ENCODE data around the gene MED27. TPM values are rescaled to one million over a fixed set of nuclear protein-coding genes. Genes with fewer than 3 reads are reported as not detected.

The MED27 gene
- total RNA-seq, 2 experiments from 2014 or later = 22.6 to 23.4 TPM

DNA sequence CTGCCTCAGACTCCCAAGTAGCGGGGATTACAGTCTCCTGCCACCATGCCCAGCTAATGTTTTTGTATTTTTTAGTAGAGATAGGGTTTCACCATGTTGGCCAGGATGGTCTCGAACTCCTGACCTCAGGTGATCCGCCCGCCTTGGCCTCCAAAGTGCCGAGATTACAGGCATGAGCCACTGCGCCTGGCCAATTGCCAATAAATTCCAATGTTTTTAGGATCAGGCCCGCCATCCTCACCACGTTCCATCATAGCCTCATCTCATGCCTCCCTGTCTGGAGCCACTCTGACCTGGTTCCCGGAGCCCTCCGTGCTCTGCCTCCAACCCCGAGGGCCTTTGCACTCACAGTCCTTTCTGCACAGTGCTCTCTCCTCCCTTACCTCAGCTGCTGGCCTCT is 268.3 kb downstream of the MED27 start:
- Mint-ChIP-seq H3K9me3 (no peaks in the 10 kb centered on the region), H3K27me3 (peaks cover 28% of the 10 kb centered on the region), H3K4me1 (no peaks in the 10 kb centered on the region), H3K4me3 (no peak overlapping the region), H3K36me3 (ENCODE audit: low read depth) (no peaks in the 10 kb centered on the region), H3K27ac (no peak overlapping the region)
- ChIA-PET POLR2A (no interaction called here), CTCF (no interaction called here)
- DNase-seq = no peak

DNA sequence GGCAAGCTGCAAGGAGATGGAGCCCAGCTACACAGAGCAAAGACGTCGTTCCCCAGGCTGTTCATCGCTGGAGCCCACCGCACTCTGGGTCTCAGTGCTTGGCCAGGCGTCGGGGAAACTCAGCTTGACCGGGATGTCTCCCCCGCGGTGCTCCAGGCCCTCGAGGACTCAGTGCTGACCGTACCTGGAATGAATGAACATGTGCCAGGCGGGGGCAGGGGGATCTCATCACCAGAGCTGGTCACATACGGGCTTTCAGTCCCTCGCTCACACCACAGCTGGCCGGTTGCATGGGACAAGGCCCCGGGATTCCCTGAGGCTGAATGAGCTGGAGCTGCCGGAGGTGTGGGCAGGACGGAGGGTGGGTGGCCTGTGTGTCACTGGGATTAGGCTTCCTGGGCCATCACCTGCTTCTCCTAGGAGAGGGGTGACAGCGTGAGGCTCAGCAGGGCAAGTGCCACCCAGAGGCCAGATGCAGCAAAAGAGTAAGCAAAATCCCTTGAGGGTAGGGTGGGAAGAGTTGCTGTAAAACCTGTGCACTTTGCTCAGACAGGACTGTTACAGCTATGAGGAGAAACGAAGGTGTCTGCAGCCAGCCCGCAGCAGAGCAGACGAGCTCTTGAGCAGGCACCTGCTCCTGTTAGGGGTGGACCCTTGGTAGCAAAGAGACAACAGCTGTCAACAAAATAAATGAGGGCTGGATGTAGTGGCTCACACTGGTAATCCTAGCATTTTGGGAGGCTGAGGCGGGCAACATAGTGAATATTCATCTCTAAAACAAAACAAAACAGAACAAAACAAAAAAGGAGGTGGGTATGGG is 269.1 kb downstream of the MED27 start:
- ChIA-PET POLR2A (no interaction called here), CTCF (interaction anchor here (0.5 kb wide), 1 partner anchor 609 kb away, joined by 5 read pairs; no protein-coding TSS in a partner anchor)
- peaks cover 30% of the 10 kb centered on the region for H3K27me3 Mint-ChIP-seq
- H3K36me3 Mint-ChIP-seq (ENCODE audit: low read depth) = no peaks in the 10 kb centered on the region
- no peaks in the 10 kb centered on the region for H3K4me1 Mint-ChIP-seq
- DNase-seq = no peak
- no peak overlapping the region for H3K4me3 Mint-ChIP-seq
- H3K27ac Mint-ChIP-seq = no peak overlapping the region
- no peaks in the 10 kb centered on the region for H3K9me3 Mint-ChIP-seq

Other genes starting within 250 kb of the MED27 start
- gene NTNG2, start 82.2 kb upstream of the MED27 start, total RNA-seq = 1 to 10 TPM; 5.9 to 7.3 TPM